ENCODE measurements around the gene MED22. TPM values are rescaled to one million over a fixed set of nuclear protein-coding genes. Genes with fewer than 3 reads are reported as not detected.

MED22 gene
- total and polyA plus RNA-seq, 2 of the 8 experiments (the other 6 are each of a cell fraction or from before 2014, with no cell fraction given): 56.4 to 68.4 TPM

DNA sequence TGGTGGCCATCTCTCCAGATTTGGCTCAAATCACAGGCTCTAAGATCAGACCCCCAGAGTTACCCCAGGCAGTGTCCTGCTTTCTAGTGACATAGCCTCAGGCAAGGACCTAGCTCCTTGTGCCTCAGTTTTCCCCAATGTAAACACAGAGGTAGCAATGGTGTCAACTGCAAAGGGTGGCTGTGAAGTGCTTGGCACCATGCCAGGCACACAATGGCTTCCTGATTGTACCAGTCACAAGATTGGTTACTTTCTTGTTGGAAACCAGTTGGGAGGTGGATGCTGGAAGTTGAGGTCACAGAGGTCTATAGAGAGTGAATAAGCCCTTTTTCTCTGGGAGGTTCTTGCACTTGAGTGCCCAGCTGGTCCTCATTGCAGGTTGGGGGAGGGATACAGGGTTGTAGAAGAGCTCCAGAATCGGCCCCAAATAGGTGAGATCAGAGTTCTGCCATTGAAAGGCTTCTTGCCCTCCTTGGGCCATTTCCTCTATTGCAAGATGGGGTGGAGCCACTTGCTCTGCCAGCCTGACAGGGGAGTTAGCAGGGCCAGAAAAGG is 30.6 kb upstream of the MED22 start:
- peaks cover 0 to 12% of the 10 kb centered on the region in 2 experiments; a peak in 3 of 4 replicates for H3K9me3 ChIP-seq (ENCODE audit: insufficient read depth in 2 of 2, low read depth in 1 of 2, low read length in 1 of 2)
- H3K4me3 ChIP-seq (ENCODE audit: extremely low read depth in 1 of 4, insufficient read depth in 2 of 4, low read depth in 3 of 4, low read length in 4 of 4): no peak overlapping the region
- H3K27me3 ChIP-seq (replicated peaks in 1 of 4; ENCODE audit: control insufficient read depth in 3 of 4, extremely low read depth in 1 of 4, insufficient read depth in 3 of 4, low read length in 3 of 4): peaks cover 0 to 11% (median 6%) of the 10 kb centered on the region in 4 experiments; a peak in 5 of 7 replicates
- peaks cover 0 to under 1% (median 0%) of the 10 kb centered on the region in 4 experiments; a peak in 2 of 8 replicates for H3K36me3 ChIP-seq (ENCODE audit: control insufficient read depth in 2 of 4, insufficient read depth in 4 of 4, low read length in 3 of 4)
- no peak overlapping the region for H2AK5ac ChIP-seq (ENCODE audit: low read depth, low read length)
- H3K79me2 ChIP-seq (ENCODE audit: control insufficient read depth in 1 of 2, insufficient read depth in 2 of 2, low read length in 2 of 2): peaks cover 4 to 19% of the 10 kb centered on the region in 2 experiments; a peak in 3 of 4 replicates
- no peak overlapping the region for H2BK120ac ChIP-seq (replicated peaks; ENCODE audit: low read depth, low read length)
- no peak overlapping the region for H2BK15ac ChIP-seq (ENCODE audit: low read length)
- H4K91ac ChIP-seq (replicated peaks; ENCODE audit: insufficient read length, low read length): no peak overlapping the region
- H3K4me1 ChIP-seq (replicated peaks in 1 of 4; ENCODE audit: control insufficient read depth in 3 of 4, insufficient read depth in 4 of 4, low read length in 3 of 4): peaks cover 0 to 5% (median 0%) of the 10 kb centered on the region in 4 experiments; a peak in 1 of 7 replicates
- H3K79me1 ChIP-seq (ENCODE audit: low read depth, low read length): no peaks in the 10 kb centered on the region
- no peak for TF ChIP-seq RXRA (IDR thresholded peaks at IDR 0.05; ENCODE audit: insufficient read depth, low read depth, low read length)
- no peak for TF ChIP-seq GTF2F1 (IDR thresholded peaks at IDR 0.05; ENCODE audit: borderline replicate concordance, low read depth, low read length)
- TF ChIP-seq CHD1 (IDR thresholded peaks at IDR 0.05; ENCODE audit: low read depth, low read length): no peak
- TF ChIP-seq SP1 (IDR thresholded peaks at IDR 0.05; ENCODE audit: low read depth, low read length): no peak
- no peak for TF ChIP-seq BACH1 (IDR thresholded peaks at IDR 0.05; ENCODE audit: low read length)
- no peak overlapping the region for H3K56ac ChIP-seq (replicated peaks; ENCODE audit: insufficient read length, low read depth, low read length)
- no peak overlapping the region for H2BK5ac ChIP-seq (ENCODE audit: low read depth, low read length)
- WGBS, 2 experiments (ENCODE audit: extremely low coverage in 1 of 2, insufficient coverage in 1 of 2, insufficient read length in 1 of 2, insufficient replicate concordance in 2 of 2, low coverage in 1 of 2, low lambda C conversion rate in 2 of 2, missing lambda C conversion rate in 1 of 2): 80% methylated on average over 1 of the region's 1 CpG; no CpG with 5 or more reads in 1 of the 2 experiments
- H3K4me2 ChIP-seq (ENCODE audit: insufficient read depth in 1 of 2, low read depth in 2 of 2, low read length in 2 of 2): no peak overlapping the region
- H3K9ac ChIP-seq (replicated peaks in 1 of 4; ENCODE audit: extremely low read depth in 1 of 4, low read depth in 3 of 4, low read length in 3 of 4): no peak overlapping the region
- no peak overlapping the region for H3K27ac ChIP-seq (ENCODE audit: low read depth, low read length)
- FAIRE-seq (no peak), DNase-seq (ENCODE audit: low read depth in 1 of 2, low spot score in 2 of 2) (no peak)
- no peak overlapping the region for H2BK20ac ChIP-seq (ENCODE audit: low read length)
- no peak overlapping the region for H4K5ac ChIP-seq (ENCODE audit: insufficient read length, low read depth, low read length)
- H3K18ac ChIP-seq (ENCODE audit: extremely low read depth, low read length): no peak overlapping the region
- H4K8ac ChIP-seq (ENCODE audit: extremely low read depth, insufficient read depth, low read length): peak overlapping the region; percentile 71; the same call in 1 of the 2 replicates
- H4K20me1 ChIP-seq (replicated peaks in 1 of 2; ENCODE audit: control insufficient read depth in 1 of 2, insufficient read depth in 2 of 2, low read length in 2 of 2): peaks cover 2 to 17% of the 10 kb centered on the region in 2 experiments
- H2AFZ ChIP-seq (ENCODE audit: low read length): no peak overlapping the region
- CTCF ChIA-PET (ENCODE audit: partially characterized antibody): interaction anchor here (0.5 to 5.4 kb wide), 10 partner anchors 11 to 218 kb away, joined by 3 to 33 read pairs (median 4); no protein-coding TSS in a partner anchor
- no peak overlapping the region for H3K23ac ChIP-seq (ENCODE audit: insufficient read length)
- H3K14ac ChIP-seq (ENCODE audit: insufficient read length): no peak overlapping the region
- H3K23me2 ChIP-seq (ENCODE audit: low read depth, low read length): peaks cover 21% of the 10 kb centered on the region; the same call in 1 of the 2 replicates
- H2BK12ac ChIP-seq (ENCODE audit: low read depth, low read length): no peak overlapping the region
- POLR2A ChIA-PET (ENCODE audit: partially characterized antibody): interaction anchor here (0.7 to 19.9 kb wide), 7 partner anchors 12 to 81 kb away, joined by 3 to 461 read pairs (median 4); partner anchors contain the start of genes CACFD1, MED22, REXO4 and RPL7A
- H3K4ac ChIP-seq (replicated peaks; ENCODE audit: insufficient read length, low read depth, low read length): no peak overlapping the region

All from H1 (cell line).